ENCODE results near the gene ADAMTSL4.

GRCh38 chr1:150558303-150558704 lies 9.1 kb downstream of the ADAMTSL4 start:
- TF ChIP-seq SOX6 (IDR thresholded peaks at IDR 0.05) (no peak), RNF219 (CRISPR knock-in tag; IDR thresholded peaks at IDR 0.05) (no peak), ZBTB40 (IDR thresholded peaks at IDR 0.05) (no peak), ZBTB40 (CRISPR knock-in tag; IDR thresholded peaks at IDR 0.05) (no peak), POLR2A (conservative IDR thresholded peaks at IDR 0.05) (no peak), CHD1 (IDR thresholded peaks at IDR 0.05; ENCODE audit: low read length) (no peak), MLX (CRISPR knock-in tag; conservative IDR thresholded peaks at IDR 0.05) (no peak), NFYB (IDR thresholded peaks at IDR 0.05; ENCODE audit: extremely low read depth, insufficient read length) (no peak), CHD2 (IDR thresholded peaks at IDR 0.05; ENCODE audit: low read depth, low read length) (no peak), ZNF778 (CRISPR knock-in tag; IDR thresholded peaks at IDR 0.05) (no peak)

Data from K562 (cell line).